Testis (tissue), 3 donors: ENCODE measurements around the gene NTM. TPM values are rescaled to one million over a fixed set of nuclear protein-coding genes. Genes with fewer than 3 reads are reported as not detected.

Source experiments
- DNase-seq: peaks from one replicate; pipeline ENCODE4 v3.0.0-alpha.2; 2019
- H3K27ac ChIP-seq, 2 donors: fragments of 200-600 bp; sonication (generic); one replicate each; pipeline ENCODE4 v1.5.1; 2019
- H3K27me3 ChIP-seq: fragments of 200-600 bp; sonication (generic); one replicate; pipeline ENCODE4 v1.5.1; 2019
- H3K36me3 ChIP-seq: fragments of 200-600 bp; sonication (generic); one replicate; pipeline ENCODE4 v1.5.1; 2017; ENCODE audit warnings: low read depth; ENCODE audit errors: missing control alignments
- H3K4me1 ChIP-seq: fragments of 200-600 bp; sonication (generic); one replicate; pipeline ENCODE4 v1.5.1; 2019
- H3K4me3 ChIP-seq, 2 donors: fragments of 200-600 bp; sonication (generic); one replicate each; pipeline ENCODE4 v1.5.1; 2017 to 2019
- H3K9me3 ChIP-seq: fragments of 200-600 bp; sonication (generic); one replicate; pipeline ENCODE4 v1.5.1; 2017
- POLR2A ChIP-seq: fragments of 450-650 bp; IDR thresholded peaks from one replicate; pipeline ENCODE4 v1.6.1; 2017; ENCODE audit warnings: antibody characterized with exemption, mild to moderate bottlenecking, moderate library complexity
- WGBS, 2 donors: methylation state at CpG; one replicate each; pipeline ENCODE4 v1.1.5; 2018; 5-methylcytosine and 5-hydroxymethylcytosine counted together
- intact Hi-C: fragments of 100-400 bp; cut with DNase I; formaldehyde crosslinking; loops from one replicate; pipeline ENCODE4 v1.15.1; 2023; ENCODE audit warnings: low total_unique reads
- polyA plus RNA-seq: library from polyadenylated mRNA; stranded (reverse); fragments of 350-450 nt; fragmentation: Illumina TruSeq; extraction: RNeasy Lipid Tissue Mini Kit (QIAGEN cat#74804); gene quantifications from one replicate; pipeline ENCODE4 v1.2.3, GENCODE V29; 2014; ENCODE audit warnings: low read depth, low replicate concordance; ENCODE audit not compliant: insufficient read depth
- total RNA-seq, 2 donors: library from RNA; depleted of rRNA; stranded (reverse); fragments of >200 nt; gene quantifications; one replicate each; pipeline ENCODE4 v1.2.3, GENCODE V29; 2016
- TF ChIP-seq, protein P1 (sequence below), 3 experiments: fragments of 450-650 bp in 2 of 3; fragments of 200-600 bp in 1 of 3; sonication (generic) in 1 of 3; IDR thresholded peaks; one replicate each; pipeline ENCODE4 v1.5.1; 2016 to 2019; ENCODE audit warnings: antibody characterized with exemption in 3 of 3, mild to moderate bottlenecking in 2 of 3, moderate library complexity in 1 of 3

NTM gene
- total and polyA plus RNA-seq, 3 donors from 2014 or later = 1.7 to 4.5 (median 1.8) TPM

DNA sequence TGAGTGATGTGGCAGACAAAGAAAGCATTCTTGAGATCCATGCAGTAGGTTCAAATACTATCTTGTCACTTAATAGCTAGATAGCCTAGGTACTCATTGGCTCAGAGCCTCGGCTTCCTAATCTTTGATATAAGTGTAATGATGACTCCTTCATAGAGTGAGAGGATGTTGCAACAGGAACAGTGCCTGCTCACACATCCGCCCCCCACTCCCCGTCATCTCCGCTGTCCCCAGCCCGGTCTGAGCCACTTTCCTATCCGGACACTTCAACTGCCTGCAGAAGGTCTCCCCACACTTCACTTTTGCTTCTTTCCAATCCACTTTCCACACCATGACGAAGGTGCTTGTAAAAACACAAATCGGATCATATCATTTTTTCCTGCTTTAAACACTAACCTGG, 128.8 kb downstream of the NTM start:
- TF ChIP-seq POLR2A = no peak
- no peaks in the 10 kb centered on the region for H3K9me3 ChIP-seq
- no peaks in the 10 kb centered on the region for H3K27me3 ChIP-seq
- DNase-seq = peak; percentile 28
- H3K27ac ChIP-seq = no peak overlapping the region
- peaks cover 4% of the 10 kb centered on the region for H3K4me1 ChIP-seq
- intact Hi-C loops = no loop called here
- no peak overlapping the region for H3K4me3 ChIP-seq
- no peaks in the 10 kb centered on the region for H3K36me3 ChIP-seq
- WGBS, 2 donors = 58 to 76% methylated on average over 8 of the region's 8 CpGs

DNA sequence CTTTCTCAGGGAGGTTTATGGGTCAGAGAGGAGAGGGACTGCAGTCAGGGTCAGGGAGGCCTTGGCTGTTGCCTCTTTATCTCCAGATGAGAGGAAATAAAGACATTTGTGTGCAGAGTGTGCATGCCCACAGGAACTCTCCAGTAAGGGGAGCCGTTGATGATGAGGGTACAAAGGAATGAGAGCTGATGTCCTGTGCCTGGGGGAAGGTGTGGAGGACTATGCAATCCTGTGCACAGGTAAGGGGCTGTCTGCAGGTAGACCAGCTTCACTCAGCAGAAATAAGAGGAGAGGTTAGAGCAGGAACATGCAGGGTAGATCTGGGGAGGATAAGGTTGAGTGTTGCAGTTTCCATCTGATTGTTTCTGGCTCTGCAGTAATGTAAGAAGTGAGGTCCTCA, 132.6 kb downstream of the NTM start:
- 54 to 56% methylated on average over 1 of the region's 1 CpG for WGBS, 2 donors

DNA sequence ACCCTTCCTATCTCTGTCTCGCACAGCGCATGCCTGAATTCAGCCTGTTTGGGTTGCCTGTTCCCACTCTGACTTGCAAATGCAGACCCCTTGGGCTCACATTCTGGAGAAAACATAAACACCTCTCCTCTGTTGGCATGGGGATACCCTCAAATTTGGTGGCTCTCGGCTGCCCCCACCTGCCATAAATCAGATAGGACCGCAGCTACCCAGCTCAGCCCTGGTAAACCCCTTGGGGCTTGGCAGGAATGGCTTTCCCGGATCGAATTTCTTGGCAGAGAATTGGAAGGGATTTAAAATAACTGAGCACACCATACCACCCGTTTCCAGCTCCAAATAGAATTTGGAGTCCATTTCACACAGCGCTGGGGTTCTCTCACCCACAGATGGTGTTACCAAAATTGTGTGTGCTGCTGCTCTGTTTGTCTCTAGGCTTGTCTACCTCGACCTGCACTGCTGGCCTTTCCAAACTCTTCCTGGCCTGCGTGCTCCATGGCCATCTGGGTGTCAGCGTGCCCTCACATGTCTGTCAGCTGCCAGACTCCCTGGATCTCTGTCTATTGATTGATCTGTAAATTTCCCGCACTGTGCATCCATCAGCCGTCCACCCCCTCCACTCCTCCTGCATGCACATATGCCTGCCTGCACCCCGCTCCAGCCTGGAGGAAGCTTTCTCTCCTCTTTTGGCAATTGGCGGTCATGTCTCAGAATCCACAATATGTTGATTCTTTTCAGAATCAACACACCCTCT, 134.0 kb downstream of the NTM start:
- Histone ChIP-seq H3K27me3 (no peaks in the 10 kb centered on the region), H3K4me1 (no peaks in the 10 kb centered on the region), H3K36me3 (no peaks in the 10 kb centered on the region), H3K27ac (no peak overlapping the region), H3K9me3 (no peaks in the 10 kb centered on the region), H3K4me3 (no peak overlapping the region)
- intact Hi-C loops = no loop called here
- TF ChIP-seq, protein P1, sequence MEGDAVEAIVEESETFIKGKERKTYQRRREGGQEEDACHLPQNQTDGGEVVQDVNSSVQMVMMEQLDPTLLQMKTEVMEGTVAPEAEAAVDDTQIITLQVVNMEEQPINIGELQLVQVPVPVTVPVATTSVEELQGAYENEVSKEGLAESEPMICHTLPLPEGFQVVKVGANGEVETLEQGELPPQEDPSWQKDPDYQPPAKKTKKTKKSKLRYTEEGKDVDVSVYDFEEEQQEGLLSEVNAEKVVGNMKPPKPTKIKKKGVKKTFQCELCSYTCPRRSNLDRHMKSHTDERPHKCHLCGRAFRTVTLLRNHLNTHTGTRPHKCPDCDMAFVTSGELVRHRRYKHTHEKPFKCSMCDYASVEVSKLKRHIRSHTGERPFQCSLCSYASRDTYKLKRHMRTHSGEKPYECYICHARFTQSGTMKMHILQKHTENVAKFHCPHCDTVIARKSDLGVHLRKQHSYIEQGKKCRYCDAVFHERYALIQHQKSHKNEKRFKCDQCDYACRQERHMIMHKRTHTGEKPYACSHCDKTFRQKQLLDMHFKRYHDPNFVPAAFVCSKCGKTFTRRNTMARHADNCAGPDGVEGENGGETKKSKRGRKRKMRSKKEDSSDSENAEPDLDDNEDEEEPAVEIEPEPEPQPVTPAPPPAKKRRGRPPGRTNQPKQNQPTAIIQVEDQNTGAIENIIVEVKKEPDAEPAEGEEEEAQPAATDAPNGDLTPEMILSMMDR (IDR thresholded peaks at IDR 0.05) = no peak
- TF ChIP-seq POLR2A = no peak
- WGBS, 2 donors = 54 to 62% methylated on average over 15 of the region's 15 CpGs
- peak; percentile 20 for DNase-seq

More for the DNA sequence above, 132.6 kb downstream of the NTM start:
- no peak overlapping the region for H3K27ac ChIP-seq
- no peak overlapping the region for H3K4me3 ChIP-seq
- no peaks in the 10 kb centered on the region for H3K36me3 ChIP-seq
- H3K27me3 ChIP-seq = no peaks in the 10 kb centered on the region
- intact Hi-C loops = no loop called here
- no peaks in the 10 kb centered on the region for H3K9me3 ChIP-seq
- TF ChIP-seq, protein P1 (IDR thresholded peaks at IDR 0.05) = no peak
- TF ChIP-seq POLR2A = no peak
- H3K4me1 ChIP-seq = peaks cover 4% of the 10 kb centered on the region
- no peak for DNase-seq

GRCh38 chr11:131506348-131506747, 135.9 kb downstream of the NTM start:
- intact Hi-C loops = no loop called here
- DNase-seq = no peak
- Histone ChIP-seq H3K27ac (no peak overlapping the region), H3K36me3 (no peaks in the 10 kb centered on the region), H3K9me3 (no peaks in the 10 kb centered on the region), H3K4me3 (no peak overlapping the region), H3K27me3 (no peaks in the 10 kb centered on the region), H3K4me1 (no peaks in the 10 kb centered on the region)
- TF ChIP-seq POLR2A = no peak
- TF ChIP-seq, protein P1 (IDR thresholded peaks at IDR 0.05) = no peak
- 71 to 76% methylated on average over 6 of the region's 6 CpGs for WGBS, 2 donors

DNA sequence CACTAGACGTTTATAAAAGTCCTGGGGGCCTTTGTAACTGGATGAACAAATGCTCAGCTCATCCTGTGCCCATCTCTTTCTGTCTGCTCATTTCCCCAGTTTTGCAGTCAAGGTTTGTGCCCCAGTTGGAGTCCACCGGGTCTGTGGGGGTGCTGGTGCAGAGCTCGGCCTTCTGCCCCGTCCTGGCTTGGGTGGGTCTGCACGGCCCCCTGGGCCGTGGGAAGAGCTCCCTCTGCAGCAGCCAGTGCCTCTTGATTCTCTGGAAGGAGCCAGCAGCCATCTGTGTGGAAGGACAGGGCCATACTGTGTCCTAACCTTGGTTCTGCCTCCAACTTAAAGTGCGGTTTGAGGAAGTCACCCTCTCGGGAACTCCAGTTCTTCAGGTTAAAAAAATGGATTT, 140.2 kb downstream of the NTM start:
- Histone ChIP-seq H3K4me1 (no peaks in the 10 kb centered on the region), H3K27ac (no peak overlapping the region), H3K4me3 (no peak overlapping the region), H3K27me3 (no peaks in the 10 kb centered on the region), H3K36me3 (no peaks in the 10 kb centered on the region), H3K9me3 (no peaks in the 10 kb centered on the region)
- intact Hi-C loops = no loop called here
- DNase-seq = no peak
- 72 to 77% methylated on average over 6 to 8 of the region's 8 CpGs for WGBS, 2 donors
- TF ChIP-seq POLR2A = no peak
- TF ChIP-seq, protein P1 (IDR thresholded peaks at IDR 0.05) = no peak
